GM18505 (cell line): ENCODE data around the gene PNMA8C.
"Not testable (repeated sequence)": the region's sequence is repeated elsewhere in the genome, so short reads cannot be mapped to it uniquely, and the experiment has no call there.

ENCODE experiments used
- ATAC-seq: cut with Tn5 transposase; IDR thresholded peaks from one replicate; pipeline ENCODE4 v1.9.1; 2021; ENCODE audit not compliant: unreplicated experiment
- POLR2A ChIP-seq: IDR thresholded peaks from 4 replicates; pipeline ENCODE4 v1.6.1; 2011; ENCODE audit warnings: borderline replicate concordance; ENCODE audit not compliant: insufficient read depth, insufficient read length; ENCODE audit errors: extremely low read depth

Gene PNMA8C

GRCh38 chr19:46384396-46384795 is 44.3 kb downstream of the PNMA8C start:
- TF ChIP-seq POLR2A = no peak
- no peak for ATAC-seq

GRCh38 chr19:46383846-46384245 is 44.9 kb downstream of the PNMA8C start:
- ATAC-seq = no peak
- TF ChIP-seq POLR2A = no peak

- TF ChIP-seq POLR2A = no peak
- ATAC-seq = no peak
Measured at GRCh38 chr19:46383171-46383815, 45.4 kb downstream of the PNMA8C start.

GRCh38 chr19:46381756-46382345 is 46.9 kb downstream of the PNMA8C start:
- no peak for TF ChIP-seq POLR2A
- no peak for ATAC-seq

GRCh38 chr19:46381346-46381745 is 47.4 kb downstream of the PNMA8C start:
- ATAC-seq = no peak
- TF ChIP-seq POLR2A = no peak

GRCh38 chr19:46380690-46381089 is 48.0 kb downstream of the PNMA8C start:
- no peak for TF ChIP-seq POLR2A

GRCh38 chr19:46378268-46378667 is 50.5 kb downstream of the PNMA8C start:
- ATAC-seq = no peak
- no peak for TF ChIP-seq POLR2A

More at GRCh38 chr19:46380690-46381089, 48.0 kb downstream of the PNMA8C start:
- no peak for ATAC-seq

GRCh38 chr19:46376241-46377153 is 52.2 kb downstream of the PNMA8C start:
- no peak for ATAC-seq
- TF ChIP-seq POLR2A = no peak

GRCh38 chr19:46375476-46376067 is 53.2 kb downstream of the PNMA8C start:
- not testable (repeated sequence) for ATAC-seq
